RWPE1 (cell line): ENCODE results near the gene BFAR.

ENCODE experiments used
- CTCF ChIA-PET: fragments of 350-600 bp; sonication (Branson Sonifier 250); formaldehyde crosslinking; extraction: SDS; loops from one replicate; lab custom pipeline; 2021; lab: Yijun Ruan, JAX
- POLR2A ChIA-PET: fragments of 400-600 bp; formaldehyde crosslinking; extraction: SDS; loops from one replicate; lab custom pipeline; 2020; ENCODE audit warnings: antibody characterized with exemption; ENCODE audit not compliant: low non-redundant PET; lab: Yijun Ruan, JAX
- DNase-seq: peaks from one replicate; pipeline ENCODE4 v3.0.0; 2012; ENCODE audit warnings: low spot score
- H3K27ac ChIP-seq: fragments of 450-650 bp; 2 replicates; pipeline ENCODE4 v1.5.1; 2017
- CTCF ChIP-seq: fragments of 450-650 bp; conservative IDR thresholded peaks from 2 replicates; pipeline ENCODE4 v1.5.1; 2017; ENCODE audit warnings: low read depth, mild to moderate bottlenecking

BFAR gene

DNA sequence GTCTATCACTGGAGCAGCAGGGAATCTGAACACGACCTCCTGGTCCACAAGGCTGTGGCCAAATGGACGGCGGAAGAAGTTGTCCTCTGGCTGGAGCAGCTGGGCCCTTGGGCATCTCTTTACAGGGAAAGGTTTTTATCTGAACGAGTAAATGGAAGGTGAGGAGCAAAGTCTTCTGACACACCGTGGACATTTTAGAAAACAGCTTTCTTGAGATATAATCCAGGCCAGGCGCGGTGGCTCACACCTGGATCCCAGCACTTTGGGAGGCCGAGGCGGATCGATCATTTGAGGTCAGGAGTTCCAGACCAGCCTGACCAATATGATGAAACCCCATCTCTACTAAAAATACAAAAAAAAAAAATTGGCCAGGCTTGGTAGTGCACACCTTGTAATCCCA is 17.1 kb downstream of the BFAR start:
- CTCF ChIA-PET, result no interaction called here
- peak overlapping the region; percentile 61 for H3K27ac ChIP-seq

DNA sequence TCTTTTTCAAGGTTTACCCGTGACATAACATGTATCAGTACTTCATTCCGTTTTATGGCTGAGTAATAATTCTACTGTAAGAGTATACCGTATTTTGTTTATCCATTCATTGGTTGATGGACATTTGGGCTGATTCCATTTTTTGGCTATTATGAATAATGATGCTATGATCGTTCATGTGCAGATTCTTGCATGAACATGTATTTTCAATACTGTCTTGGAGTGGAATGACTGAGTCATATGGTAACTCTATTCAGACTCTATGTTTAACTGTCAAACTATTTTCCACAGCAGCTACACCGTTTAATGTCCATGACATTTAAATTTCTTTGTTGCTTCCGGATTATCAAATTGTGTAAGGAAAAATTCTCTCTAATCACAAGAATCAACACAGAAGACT is 17.9 kb downstream of the BFAR start:
- POLR2A ChIA-PET, result no interaction called here
- CTCF ChIA-PET, result no interaction called here

More for the DNA sequence above, 17.1 kb downstream of the BFAR start:
- POLR2A ChIA-PET, result no interaction called here
- TF ChIP-seq CTCF, result no peak
- DNase-seq, result no peak

DNA sequence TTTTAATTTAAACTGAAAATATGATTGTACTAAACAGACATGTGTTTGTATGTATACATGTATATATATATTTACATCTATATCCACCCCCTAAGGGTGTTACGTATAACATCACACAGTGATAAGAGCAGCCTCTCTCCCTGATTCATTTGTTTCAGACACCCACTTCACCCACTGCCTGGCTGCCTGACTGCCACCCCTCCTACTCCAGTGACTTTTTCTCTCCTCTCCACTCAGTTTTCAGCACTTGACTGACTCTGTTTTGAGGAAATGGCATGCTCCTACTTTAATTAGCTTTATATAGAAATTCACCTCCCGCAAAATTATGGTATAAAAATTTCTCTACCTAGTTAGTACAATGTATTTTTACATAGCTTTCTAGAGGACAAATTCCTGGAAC is 20.0 kb downstream of the BFAR start:
- POLR2A ChIA-PET, result no interaction called here
- CTCF ChIA-PET, result no interaction called here

More for the DNA sequence above, 17.9 kb downstream of the BFAR start:
- DNase-seq, result peak; percentile 51
- TF ChIP-seq CTCF, result no peak
- peak overlapping the region; percentile 62; the same call in 1 of the 2 replicates for H3K27ac ChIP-seq

GRCh38 chr16:14658063-14658462 is 25.3 kb downstream of the BFAR start:
- peak overlapping the region; percentile 51; the same call in 1 of the 2 replicates for H3K27ac ChIP-seq
- no peak for TF ChIP-seq CTCF
- DNase-seq, result no peak
- POLR2A ChIA-PET, result no interaction called here
- CTCF ChIA-PET, result no interaction called here

More for the DNA sequence above, 20.0 kb downstream of the BFAR start:
- no peak for TF ChIP-seq CTCF
- H3K27ac ChIP-seq, result no peak overlapping the region
- DNase-seq, result no peak

GRCh38 chr16:14667347-14668266 is 34.9 kb downstream of the BFAR start:
- POLR2A ChIA-PET, result no interaction called here
- 0 out of 2 replicates have a peak overlapping the region, but pooled peaks have one; percentile 1 for H3K27ac ChIP-seq
- CTCF ChIA-PET, result interaction anchor here (0.7 to 1.1 kb wide), 2 partner anchors 296 to 356 kb away, joined by 3 to 7 read pairs; no protein-coding TSS in a partner anchor
- no peak for TF ChIP-seq CTCF
- no peak for DNase-seq

- H3K27ac ChIP-seq, result no peak overlapping the region
- ChIA-PET POLR2A (no interaction called here), CTCF (interaction anchor here (0.6 kb wide), 2 partner anchors 62 to 1771 kb away, joined by 3 to 6 read pairs; no protein-coding TSS in a partner anchor)
- no peak for TF ChIP-seq CTCF
- no peak for DNase-seq
Observed at GRCh38 chr16:14668556-14669223, 35.9 kb downstream of the BFAR start.
